B cell (primary cell): ENCODE measurements around the gene AGPAT3. TPM values are rescaled to one million over a fixed set of nuclear protein-coding genes. Genes with fewer than 3 reads are reported as not detected.

Experiments
- ATAC-seq: fragments of 200-7000 bp; cut with Tn5 transposase; one replicate; pipeline ENCODE4 v1.10.0; 2021; ENCODE audit warnings: low read depth, mild to moderate bottlenecking, moderate number of reproducible peaks, moderate library complexity
- CTCF ChIA-PET: fragments of 350-600 bp; sonication (Branson Sonifier 250); formaldehyde crosslinking; loops from one replicate; lab custom pipeline; 2021; ENCODE audit warnings: antibody characterized with exemption, inconsistent platforms; lab: Charles Lee
- POLR2A ChIA-PET: fragments of 350-600 bp; sonication (Branson Sonifier 250); formaldehyde crosslinking; loops from one replicate; lab custom pipeline; 2021; ENCODE audit warnings: antibody characterized with exemption; lab: Charles Lee
- DNase-seq: peaks from one replicate; pipeline ENCODE4 v3.0.0; 2013
- H2AFZ ChIP-seq: 2 replicates; pipeline ENCODE4 v1.6.1; 2012; ENCODE audit warnings: mild to moderate bottlenecking, low read depth, low read length; ENCODE audit not compliant: insufficient read depth, poor library complexity, severe bottlenecking
- H3K27ac ChIP-seq, 2 donors: 1 replicate in 1 of 2; 2 replicates in 1 of 2; pipeline ENCODE4 v1.5.1; 2012 to 2013; ENCODE audit warnings: low read length in 2 of 2, mild to moderate bottlenecking in 2 of 2, moderate library complexity in 1 of 2
- H3K27me3 ChIP-seq, 4 experiments: fragments of 200-600 bp in 1 of 4; sonication (generic) in 1 of 4; replicated peaks in 1 of 4; 1 replicate in 2 of 4; 2 replicates in 2 of 4; pipeline versions ENCODE4 v1.6.1 to v1.7.0; 2013 to 2016; ENCODE audit warnings: low read length in 3 of 4, mild to moderate bottlenecking in 2 of 4, mixed read lengths in 1 of 4, moderate library complexity in 1 of 4; ENCODE audit not compliant: insufficient read depth in 4 of 4, control insufficient read depth in 3 of 4; ENCODE audit errors: control extremely low read depth in 1 of 4
- H3K36me3 ChIP-seq, 2 experiments: replicated peaks in 1 of 2; 1 replicate in 1 of 2; 2 replicates in 1 of 2; pipeline versions ENCODE4 v1.6.1 to v1.7.1; 2013; ENCODE audit warnings: low read length in 1 of 2; ENCODE audit not compliant: insufficient read depth in 2 of 2, control insufficient read depth in 1 of 2; ENCODE audit errors: control extremely low read depth in 1 of 2, extremely low read depth in 1 of 2
- H3K4me1 ChIP-seq, 2 donors: fragments of 200-600 bp in 1 of 2; sonication (generic) in 1 of 2; 1 replicate in 1 of 2; 2 replicates in 1 of 2; pipeline versions ENCODE4 v1.5.1 to v1.6.1; 2013 to 2017; ENCODE audit warnings: low read length in 2 of 2; ENCODE audit not compliant: control insufficient read depth in 2 of 2, insufficient read depth in 2 of 2
- H3K4me2 ChIP-seq: replicated peaks from 2 replicates; pipeline ENCODE3; 2012; ENCODE audit warnings: mild to moderate bottlenecking, low read depth, low read length; ENCODE audit not compliant: poor library complexity, severe bottlenecking
- H3K4me3 ChIP-seq, 5 experiments: fragments of 200-600 bp in 1 of 5; sonication (generic) in 1 of 5; 1 replicate in 3 of 5; 2 replicates in 2 of 5; pipeline versions ENCODE4 v1.5.1 to v1.7.0; 2011 to 2016; ENCODE audit warnings: low read length in 4 of 5, mild to moderate bottlenecking in 4 of 5, low read depth in 2 of 5, control low read depth in 1 of 5, moderate library complexity in 1 of 5; ENCODE audit not compliant: insufficient read depth in 1 of 5; ENCODE audit errors: control extremely low read depth in 1 of 5, extremely low read depth in 1 of 5
- H3K79me2 ChIP-seq: fragments of 200-600 bp; sonication (generic); one replicate; pipeline ENCODE4 v1.6.0; 2016; ENCODE audit warnings: low read length; ENCODE audit not compliant: control insufficient read depth, insufficient read depth
- H3K9ac ChIP-seq: fragments of 200-600 bp; sonication (generic); 2 replicates; pipeline ENCODE4 v1.6.1; 2017; ENCODE audit warnings: mild to moderate bottlenecking, low read length, moderate library complexity
- H3K9me3 ChIP-seq, 3 donors: one replicate each; pipeline versions ENCODE4 v1.6.1 to v1.7.1; 2013; ENCODE audit warnings: low read length in 2 of 3; ENCODE audit not compliant: control insufficient read depth in 2 of 3, insufficient read depth in 1 of 3; ENCODE audit errors: control extremely low read depth in 1 of 3
- H4K20me1 ChIP-seq: 2 replicates; pipeline ENCODE4 v1.6.0; 2012; ENCODE audit warnings: mild to moderate bottlenecking, low read length; ENCODE audit not compliant: insufficient read depth, control insufficient read depth, poor library complexity, severe bottlenecking
- H3K27ac Mint-ChIP-seq: one replicate; pipeline ENCODE4 v1.8.0; 2021; ENCODE audit warnings: mixed read lengths
- H3K27me3 Mint-ChIP-seq: one replicate; pipeline ENCODE4 v1.8.0; 2021; ENCODE audit warnings: mixed read lengths
- H3K4me1 Mint-ChIP-seq: one replicate; pipeline ENCODE4 v1.8.0; 2021; ENCODE audit warnings: mixed read lengths
- H3K4me3 Mint-ChIP-seq: one replicate; pipeline ENCODE4 v1.8.0; 2021; ENCODE audit warnings: mixed read lengths
- H3K9me3 Mint-ChIP-seq: one replicate; pipeline ENCODE4 v1.8.0; 2022; ENCODE audit warnings: mixed read lengths; ENCODE audit not compliant: insufficient read depth
- CTCF ChIP-seq: fragments of 200-600 bp; IDR thresholded peaks from one replicate; pipeline ENCODE4 v1.8.0; 2022; ENCODE audit warnings: antibody characterized with exemption, mild to moderate bottlenecking
- EZH2 ChIP-seq: IDR thresholded peaks from 2 replicates; pipeline ENCODE4 v1.6.1; 2012; ENCODE audit warnings: borderline replicate concordance, low read depth, mild to moderate bottlenecking, moderate library complexity, low read length; ENCODE audit not compliant: insufficient read depth, poor library complexity, severe bottlenecking
- WGBS: methylation state at CpG from one replicate; pipeline ENCODE4 v1.1.5; 2013; ENCODE audit warnings: missing lambda C conversion rate; ENCODE audit not compliant: insufficient coverage; 5-methylcytosine and 5-hydroxymethylcytosine counted together
- intact Hi-C: fragments of 100-400 bp; cut with micrococcal nuclease; formaldehyde crosslinking; loops from one replicate; pipeline ENCODE4 v1.10.0; 2022
- polyA plus RNA-seq: library from polyadenylated mRNA; depleted of rRNA; stranded (reverse); fragments of >200 nt; gene quantifications from 2 replicates; pipeline ENCODE4 v1.2.3, GENCODE V29; 2012
- total RNA-seq, 2 donors: library from RNA; stranded (reverse); fragments of 120-200 nt in 1 of 2; gene quantifications; 1 replicate in 1 of 2; 2 replicates in 1 of 2; pipeline versions ENCODE4 v1.2.3 to v1.2.4, GENCODE V29; 2013 to 2022

The AGPAT3 gene
- total and polyA plus RNA-seq, 2 donors (not counting 1 experiment from before 2014, with no cell fraction given), result 14.3 to 49.3 TPM

- intact Hi-C loops, result no loop called here
- no peaks in the 10 kb centered on the region for H3K36me3 ChIP-seq
- H3K4me1 ChIP-seq, result peaks cover 9 to 16% of the 10 kb centered on the region in 2 donors
- H2AFZ ChIP-seq, result no peak overlapping the region
- no peak overlapping the region for H3K9ac ChIP-seq
- no peak overlapping the region for H3K27ac Mint-ChIP-seq
- no peaks in the 10 kb centered on the region for H3K9me3 Mint-ChIP-seq
- DNase-seq (no peak), ATAC-seq (no peak)
- no peak overlapping the region for H3K27ac ChIP-seq
- ChIA-PET CTCF (no interaction called here), POLR2A (interaction anchor here (0.6 kb wide), 1 partner anchor 31 kb away, joined by 3 read pairs; no protein-coding TSS in a partner anchor)
- no peak overlapping the region for H3K4me3 ChIP-seq
- H3K79me2 ChIP-seq, result no peaks in the 10 kb centered on the region
- no peaks in the 10 kb centered on the region for H4K20me1 ChIP-seq
- no peak overlapping the region for H3K4me3 Mint-ChIP-seq
- H3K9me3 ChIP-seq, result peaks cover 0 to 10% (median 0%) of the 10 kb centered on the region in 3 donors
- peaks cover 18% of the 10 kb centered on the region for H3K4me1 Mint-ChIP-seq
- TF ChIP-seq CTCF (no peak), EZH2 (no peak)
- no peak overlapping the region for H3K4me2 ChIP-seq
- H3K27me3 ChIP-seq, result no peaks in the 10 kb centered on the region
- peaks cover 5% of the 10 kb centered on the region for H3K27me3 Mint-ChIP-seq
- 87% methylated on average over 9 of the region's 10 CpGs for WGBS
Observed at GRCh38 chr21:43855955-43856354, 9.1 kb upstream of the AGPAT3 start.

DNA sequence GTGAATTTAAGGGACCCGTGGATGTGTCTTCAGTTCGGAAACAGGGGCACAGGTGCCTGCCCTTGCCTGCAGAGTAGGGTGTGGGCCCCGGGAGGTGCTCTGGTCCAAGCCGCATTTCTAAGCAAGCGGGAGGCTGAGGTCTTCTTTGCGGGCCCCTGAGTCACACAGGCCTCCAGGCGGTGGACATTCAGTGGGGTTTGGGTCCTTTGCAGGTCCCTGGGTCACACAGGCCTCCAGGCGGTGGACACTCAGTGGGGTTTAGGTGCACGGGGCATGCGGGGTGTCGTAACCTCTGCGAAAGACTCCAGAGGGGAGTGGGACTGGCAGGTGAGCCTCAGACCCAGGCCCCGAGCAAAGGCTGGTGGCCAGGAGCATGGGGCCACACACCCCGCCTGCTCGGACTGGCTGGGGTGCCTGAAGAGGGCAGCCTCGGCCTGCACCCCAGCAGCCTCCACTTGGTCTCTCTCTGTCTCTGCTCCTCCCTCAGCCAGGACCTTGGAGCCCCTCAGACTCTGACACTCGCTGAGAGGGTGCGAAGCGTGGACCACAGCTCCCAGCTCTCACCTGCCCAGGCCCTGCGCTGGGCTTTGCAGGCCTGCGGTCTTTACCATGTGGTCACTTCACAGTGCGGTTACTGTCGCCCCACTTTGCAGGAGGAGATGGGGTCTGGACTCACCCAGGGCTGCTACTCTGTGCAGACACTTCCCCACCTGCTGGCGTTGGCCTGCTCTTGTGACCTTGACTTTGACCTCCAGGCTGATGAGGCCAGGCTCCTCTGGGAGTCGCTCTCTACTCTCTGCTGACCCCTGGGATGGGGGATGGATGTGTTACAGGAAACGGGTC lies 6.0 kb upstream of the AGPAT3 start:
- TF ChIP-seq EZH2 (no peak), CTCF (no peak)
- peaks cover 14 to 35% of the 10 kb centered on the region in 2 donors for H3K4me1 ChIP-seq
- ATAC-seq (no peak), DNase-seq (no peak)
- no peak overlapping the region for H3K9ac ChIP-seq
- no peaks in the 10 kb centered on the region for H4K20me1 ChIP-seq
- Mint-ChIP-seq H3K27me3 (no peaks in the 10 kb centered on the region), H3K4me3 (no peak overlapping the region), H3K27ac (no peak overlapping the region), H3K4me1 (peaks cover 29% of the 10 kb centered on the region), H3K9me3 (no peaks in the 10 kb centered on the region)
- H3K27me3 ChIP-seq, result no peaks in the 10 kb centered on the region
- H3K4me3 ChIP-seq, result no peak overlapping the region
- H3K36me3 ChIP-seq, result no peaks in the 10 kb centered on the region
- H3K4me2 ChIP-seq, result no peak overlapping the region
- no peak overlapping the region for H3K27ac ChIP-seq
- WGBS, result 94% methylated on average over 25 of the region's 26 CpGs
- intact Hi-C loops, result no loop called here
- no peaks in the 10 kb centered on the region for H3K9me3 ChIP-seq
- ChIA-PET CTCF (no interaction called here), POLR2A (no interaction called here)
- no peak overlapping the region for H2AFZ ChIP-seq
- no peaks in the 10 kb centered on the region for H3K79me2 ChIP-seq
